ENCODE data around the gene SUN3.
"Not testable (repeated sequence)": the region's sequence is repeated elsewhere in the genome, so short reads cannot be mapped to it uniquely, and the experiment has no call there.

The SUN3 gene

GRCh38 chr7:47947355-47947749, 81.6 kb downstream of the SUN3 start:
- Histone ChIP-seq H3K27ac (ENCODE audit: low read length) (no peak overlapping the region), H3K9me3 (ENCODE audit: control insufficient read depth, insufficient read depth, low read length) (no peaks in the 10 kb centered on the region), H3K27me3 (ENCODE audit: control insufficient read depth, insufficient read depth, low read length) (no peaks in the 10 kb centered on the region), H3K36me3 (ENCODE audit: control insufficient read depth, insufficient read depth, low read length) (no peaks in the 10 kb centered on the region), H3K4me1 (ENCODE audit: control insufficient read depth, insufficient read depth, low read length) (no peaks in the 10 kb centered on the region), H3K4me3 (ENCODE audit: low read length) (no peak overlapping the region)
- WGBS (ENCODE audit: insufficient coverage, insufficient read length): no CpG with 5 or more reads among the region's 7 CpGs
- no peak for DNase-seq (ENCODE audit: low read depth, low spot score)

- no CpG with 5 or more reads among the region's 7 CpGs for WGBS (ENCODE audit: insufficient coverage, insufficient read length)
- Histone ChIP-seq H3K27ac (ENCODE audit: low read length) (no peak overlapping the region), H3K9me3 (ENCODE audit: control insufficient read depth, insufficient read depth, low read length) (no peaks in the 10 kb centered on the region), H3K4me3 (ENCODE audit: low read length) (no peak overlapping the region), H3K36me3 (ENCODE audit: control insufficient read depth, insufficient read depth, low read length) (no peaks in the 10 kb centered on the region), H3K4me1 (ENCODE audit: control insufficient read depth, insufficient read depth, low read length) (no peaks in the 10 kb centered on the region), H3K27me3 (ENCODE audit: control insufficient read depth, insufficient read depth, low read length) (no peaks in the 10 kb centered on the region)
- DNase-seq (ENCODE audit: low read depth, low spot score): no peak
Observed at GRCh38 chr7:47946581-47947354, 82.1 kb downstream of the SUN3 start.

GRCh38 chr7:47945261-47946015, 83.5 kb downstream of the SUN3 start:
- Histone ChIP-seq H3K9me3 (ENCODE audit: control insufficient read depth, insufficient read depth, low read length) (no peaks in the 10 kb centered on the region), H3K4me3 (ENCODE audit: low read length) (no peak overlapping the region), H3K4me1 (ENCODE audit: control insufficient read depth, insufficient read depth, low read length) (0 out of 2 replicates have a peak, but pooled peaks cover 1% of the 10 kb centered on the region), H3K36me3 (ENCODE audit: control insufficient read depth, insufficient read depth, low read length) (no peaks in the 10 kb centered on the region), H3K27me3 (ENCODE audit: control insufficient read depth, insufficient read depth, low read length) (no peaks in the 10 kb centered on the region), H3K27ac (ENCODE audit: low read length) (no peak overlapping the region)
- WGBS (ENCODE audit: insufficient coverage, insufficient read length): no CpG with 5 or more reads among the region's 8 CpGs
- DNase-seq (ENCODE audit: low read depth, low spot score): no peak

- WGBS (ENCODE audit: insufficient coverage, insufficient read length): no CpG with 5 or more reads among the region's 12 CpGs
- no peaks in the 10 kb centered on the region for H3K36me3 ChIP-seq (ENCODE audit: control insufficient read depth, insufficient read depth, low read length)
- no peak overlapping the region for H3K27ac ChIP-seq (ENCODE audit: low read length)
- no peak overlapping the region for H3K4me3 ChIP-seq (ENCODE audit: low read length)
- H3K9me3 ChIP-seq (ENCODE audit: control insufficient read depth, insufficient read depth, low read length): no peaks in the 10 kb centered on the region
- 0 out of 2 replicates have a peak, but pooled peaks cover 1% of the 10 kb centered on the region for H3K4me1 ChIP-seq (ENCODE audit: control insufficient read depth, insufficient read depth, low read length)
- DNase-seq (ENCODE audit: low read depth, low spot score): no peak
- no peaks in the 10 kb centered on the region for H3K27me3 ChIP-seq (ENCODE audit: control insufficient read depth, insufficient read depth, low read length)
Observed at GRCh38 chr7:47944536-47945260, 84.2 kb downstream of the SUN3 start.

- no peaks in the 10 kb centered on the region for H3K9me3 ChIP-seq (ENCODE audit: control insufficient read depth, insufficient read depth, low read length)
- H3K4me3 ChIP-seq (ENCODE audit: low read length): no peak overlapping the region
- no peak for DNase-seq (ENCODE audit: low read depth, low spot score)
- no peaks in the 10 kb centered on the region for H3K36me3 ChIP-seq (ENCODE audit: control insufficient read depth, insufficient read depth, low read length)
- H3K4me1 ChIP-seq (ENCODE audit: control insufficient read depth, insufficient read depth, low read length): 0 out of 2 replicates have a peak, but pooled peaks cover 1% of the 10 kb centered on the region
- WGBS (ENCODE audit: insufficient coverage, insufficient read length): no CpG with 5 or more reads among the region's 8 CpGs
- H3K27ac ChIP-seq (ENCODE audit: low read length): no peak overlapping the region
- H3K27me3 ChIP-seq (ENCODE audit: control insufficient read depth, insufficient read depth, low read length): no peaks in the 10 kb centered on the region
Observed at GRCh38 chr7:47943676-47944474, 85.0 kb downstream of the SUN3 start.

- H3K36me3 ChIP-seq (ENCODE audit: control insufficient read depth, insufficient read depth, low read length); H3K9me3 ChIP-seq (ENCODE audit: control insufficient read depth, insufficient read depth, low read length); DNase-seq (ENCODE audit: low read depth, low spot score); H3K4me1 ChIP-seq (ENCODE audit: control insufficient read depth, insufficient read depth, low read length); H3K27me3 ChIP-seq (ENCODE audit: control insufficient read depth, insufficient read depth, low read length); H3K27ac ChIP-seq (ENCODE audit: low read length); H3K4me3 ChIP-seq (ENCODE audit: low read length): not testable (repeated sequence)
- WGBS (ENCODE audit: insufficient coverage, insufficient read length): no CpG with 5 or more reads among the region's 10 CpGs
Observed at GRCh38 chr7:47942651-47943050, 86.3 kb downstream of the SUN3 start.

GRCh38 chr7:47942132-47942531, 86.8 kb downstream of the SUN3 start:
- Histone ChIP-seq H3K4me3 (ENCODE audit: low read length) (no peak overlapping the region), H3K36me3 (ENCODE audit: control insufficient read depth, insufficient read depth, low read length) (no peaks in the 10 kb centered on the region), H3K27me3 (ENCODE audit: control insufficient read depth, insufficient read depth, low read length) (no peaks in the 10 kb centered on the region), H3K9me3 (ENCODE audit: control insufficient read depth, insufficient read depth, low read length) (no peaks in the 10 kb centered on the region), H3K4me1 (ENCODE audit: control insufficient read depth, insufficient read depth, low read length) (0 out of 2 replicates have a peak, but pooled peaks cover 1% of the 10 kb centered on the region), H3K27ac (ENCODE audit: low read length) (no peak overlapping the region)
- DNase-seq (ENCODE audit: low read depth, low spot score): no peak
- WGBS (ENCODE audit: insufficient coverage, insufficient read length): 100% methylated on average over 3 of the region's 10 CpGs

GRCh38 chr7:47941136-47941844, 87.6 kb downstream of the SUN3 start:
- Histone ChIP-seq H3K36me3 (ENCODE audit: control insufficient read depth, insufficient read depth, low read length) (no peaks in the 10 kb centered on the region), H3K27me3 (ENCODE audit: control insufficient read depth, insufficient read depth, low read length) (no peaks in the 10 kb centered on the region), H3K27ac (ENCODE audit: low read length) (no peak overlapping the region), H3K4me1 (ENCODE audit: control insufficient read depth, insufficient read depth, low read length) (0 out of 2 replicates have a peak, but pooled peaks cover 1% of the 10 kb centered on the region), H3K4me3 (ENCODE audit: low read length) (no peak overlapping the region), H3K9me3 (ENCODE audit: control insufficient read depth, insufficient read depth, low read length) (no peaks in the 10 kb centered on the region)
- no peak for DNase-seq (ENCODE audit: low read depth, low spot score)
- no CpG with 5 or more reads among the region's 9 CpGs for WGBS (ENCODE audit: insufficient coverage, insufficient read length)

GRCh38 chr7:47940088-47941013, 88.6 kb downstream of the SUN3 start:
- Histone ChIP-seq H3K27ac (ENCODE audit: low read length) (no peak overlapping the region), H3K4me3 (ENCODE audit: low read length) (no peak overlapping the region)
- WGBS (ENCODE audit: insufficient coverage, insufficient read length): no CpG with 5 or more reads among the region's 14 CpGs

More at GRCh38 chr7:47940088-47941013, 88.6 kb downstream of the SUN3 start:
- Histone ChIP-seq H3K36me3 (ENCODE audit: control insufficient read depth, insufficient read depth, low read length) (no peaks in the 10 kb centered on the region), H3K27me3 (ENCODE audit: control insufficient read depth, insufficient read depth, low read length) (no peaks in the 10 kb centered on the region), H3K9me3 (ENCODE audit: control insufficient read depth, insufficient read depth, low read length) (no peaks in the 10 kb centered on the region), H3K4me1 (ENCODE audit: control insufficient read depth, insufficient read depth, low read length) (0 out of 2 replicates have a peak, but pooled peaks cover 1% of the 10 kb centered on the region)
- no peak for DNase-seq (ENCODE audit: low read depth, low spot score)

All from iPS DF 6.9 (cell line).